Measurements from ENCODE around the gene SEC62. TPM values are rescaled to one million over a fixed set of nuclear protein-coding genes. Genes with fewer than 3 reads are reported as not detected.

The SEC62 gene
- total RNA-seq, 2 experiments from 2014 or later, result 64.5 to 176 TPM

- peaks cover 75% of the 10 kb centered on the region for H3K4me1 ChIP-seq (ENCODE audit: insufficient read depth, low read length, poor library complexity, severe bottlenecking)
- intact Hi-C loops (cut with micrococcal nuclease; ENCODE audit: unreplicated experiment), result loop anchor here (1.0 kb wide), 1 partner anchor 10 kb away; no protein-coding TSS in a partner anchor
- H3K4me2 ChIP-seq (ENCODE audit: low read length), result peak overlapping the region; percentile 84
- no peaks in the 10 kb centered on the region for H3K9me3 ChIP-seq (ENCODE audit: low read length)
- no peak overlapping the region for H2AFZ ChIP-seq (ENCODE audit: low read length)
- H3K4me3 ChIP-seq (ENCODE audit: low read depth, low read length, poor library complexity, severe bottlenecking), result peak overlapping the region; percentile 57
- H3K36me3 ChIP-seq (ENCODE audit: insufficient read depth, low read length), result peaks cover 68% of the 10 kb centered on the region
- DNase-seq (ENCODE audit: low spot score), result peak; percentile 95
- H3K27ac ChIP-seq (ENCODE audit: low read depth, low read length, poor library complexity, severe bottlenecking), result peak overlapping the region; percentile 98
- no peaks in the 10 kb centered on the region for H3K9me2 ChIP-seq (ENCODE audit: insufficient read depth, low read length)
- ChIA-PET POLR2A (interaction anchor here (0.6 to 6.8 kb wide), 15 partner anchors 12 to 306 kb away, joined by 3 to 143 read pairs (median 5); partner anchors contain the start of gene SEC62), CTCF (ENCODE audit: unreplicated experiment) (interaction anchor here (0.9 to 1.6 kb wide), 3 partner anchors 8 to 12 kb away, joined by 3 to 7 read pairs (median 3); no protein-coding TSS in a partner anchor)
- no TSS peak for BruUV-seq (replicated peaks)
- peaks cover 82% of the 10 kb centered on the region for H3K79me2 ChIP-seq (ENCODE audit: insufficient read depth, low read depth, low read length)
- TF ChIP-seq EZH2phosphoT487 (IDR thresholded peaks at IDR 0.05; ENCODE audit: borderline replicate concordance, low read depth, low read length) (no peak), CTCF (conservative IDR thresholded peaks at IDR 0.05; ENCODE audit: low read length) (no peak)
- no peaks in the 10 kb centered on the region for H4K20me1 ChIP-seq (ENCODE audit: insufficient read depth, low read length)
These were observed 78.2 kb downstream of the SEC62 start for GRCh38 chr3:170044795-170045244.

GRCh38 chr3:170046269-170047132, 79.9 kb downstream of the SEC62 start:
- intact Hi-C loops (cut with micrococcal nuclease; ENCODE audit: unreplicated experiment), result no loop called here
- Histone ChIP-seq H2AFZ (ENCODE audit: low read length) (no peak overlapping the region), H3K9me2 (ENCODE audit: insufficient read depth, low read length) (no peaks in the 10 kb centered on the region), H3K27ac (ENCODE audit: low read depth, low read length, poor library complexity, severe bottlenecking) (peak overlapping the region; percentile 98), H3K9me3 (ENCODE audit: low read length) (no peaks in the 10 kb centered on the region), H3K4me1 (ENCODE audit: insufficient read depth, low read length, poor library complexity, severe bottlenecking) (peaks cover 73% of the 10 kb centered on the region), H3K4me3 (ENCODE audit: low read depth, low read length, poor library complexity, severe bottlenecking) (peak overlapping the region; percentile 40), H3K79me2 (ENCODE audit: insufficient read depth, low read depth, low read length) (peaks cover 81% of the 10 kb centered on the region), H3K4me2 (ENCODE audit: low read length) (peak overlapping the region; percentile 84), H4K20me1 (ENCODE audit: insufficient read depth, low read length) (no peaks in the 10 kb centered on the region), H3K36me3 (ENCODE audit: insufficient read depth, low read length) (peaks cover 67% of the 10 kb centered on the region)
- ChIA-PET CTCF (ENCODE audit: unreplicated experiment) (interaction anchor here (0.6 to 1.0 kb wide), 2 partner anchors 100 to 179 kb away, joined by 3 to 4 read pairs; no protein-coding TSS in a partner anchor), POLR2A (interaction anchor here (0.6 to 6.8 kb wide), 12 partner anchors 10 to 279 kb away, joined by 3 to 143 read pairs (median 5); partner anchors contain the start of gene SEC62)
- TF ChIP-seq CTCF (conservative IDR thresholded peaks at IDR 0.05; ENCODE audit: low read length), result no peak
- TF ChIP-seq EZH2phosphoT487 (IDR thresholded peaks at IDR 0.05; ENCODE audit: borderline replicate concordance, low read depth, low read length), result no peak
- BruUV-seq (replicated peaks), result no TSS peak
- no peak for DNase-seq (ENCODE audit: low spot score)

All from OCI-LY7 (cell line).